ENCODE measurements around the gene IPO13. TPM values are rescaled to one million over a fixed set of nuclear protein-coding genes. Genes with fewer than 3 reads are reported as not detected.

The IPO13 gene
- total RNA-seq, 1 donor from 2014 or later = 53.2 TPM

- H3K27ac Mint-ChIP-seq (ENCODE audit: unreplicated experiment) = no peak overlapping the region
- peaks cover 1% of the 10 kb centered on the region for H3K9me3 Mint-ChIP-seq (ENCODE audit: unreplicated experiment)
- H3K4me3 Mint-ChIP-seq (ENCODE audit: unreplicated experiment) = no peak overlapping the region
- no peak for TF ChIP-seq CTCF (IDR thresholded peaks at IDR 0.05; ENCODE audit: partially characterized antibody, unreplicated experiment)
- no peaks in the 10 kb centered on the region for H3K36me3 Mint-ChIP-seq (ENCODE audit: unreplicated experiment)
- DNase-seq = no peak
- peaks cover 9% of the 10 kb centered on the region for H3K27me3 Mint-ChIP-seq (ENCODE audit: unreplicated experiment)
- H3K4me1 Mint-ChIP-seq (ENCODE audit: low read depth, unreplicated experiment) = peaks cover 4% of the 10 kb centered on the region
These were observed 51.2 kb downstream of the IPO13 start for GRCh38 chr1:43998000-43998378.

GRCh38 chr1:43999455-43999854, 52.7 kb downstream of the IPO13 start:
- Mint-ChIP-seq H3K4me1 (ENCODE audit: low read depth, unreplicated experiment) (peaks cover 4% of the 10 kb centered on the region), H3K36me3 (ENCODE audit: unreplicated experiment) (no peaks in the 10 kb centered on the region), H3K27me3 (ENCODE audit: unreplicated experiment) (peaks cover 8% of the 10 kb centered on the region), H3K27ac (ENCODE audit: unreplicated experiment) (no peak overlapping the region), H3K4me3 (ENCODE audit: unreplicated experiment) (no peak overlapping the region), H3K9me3 (ENCODE audit: unreplicated experiment) (peaks cover 1% of the 10 kb centered on the region)
- TF ChIP-seq CTCF (IDR thresholded peaks at IDR 0.05; ENCODE audit: partially characterized antibody, unreplicated experiment) = no peak
- DNase-seq = no peak

- DNase-seq = no peak
- no peak overlapping the region for H3K4me3 Mint-ChIP-seq (ENCODE audit: unreplicated experiment)
- H3K4me1 Mint-ChIP-seq (ENCODE audit: low read depth, unreplicated experiment) = peaks cover 6% of the 10 kb centered on the region
- H3K27ac Mint-ChIP-seq (ENCODE audit: unreplicated experiment) = no peak overlapping the region
- H3K9me3 Mint-ChIP-seq (ENCODE audit: unreplicated experiment) = peaks cover 1% of the 10 kb centered on the region
- no peak for TF ChIP-seq CTCF (IDR thresholded peaks at IDR 0.05; ENCODE audit: partially characterized antibody, unreplicated experiment)
- H3K27me3 Mint-ChIP-seq (ENCODE audit: unreplicated experiment) = peaks cover 6% of the 10 kb centered on the region
- H3K36me3 Mint-ChIP-seq (ENCODE audit: unreplicated experiment) = no peaks in the 10 kb centered on the region
These were observed 53.4 kb downstream of the IPO13 start for GRCh38 chr1:44000122-44000665.

- TF ChIP-seq CTCF (IDR thresholded peaks at IDR 0.05; ENCODE audit: partially characterized antibody, unreplicated experiment) = no peak
- H3K4me1 Mint-ChIP-seq (ENCODE audit: low read depth, unreplicated experiment) = peaks cover 2% of the 10 kb centered on the region
- H3K4me3 Mint-ChIP-seq (ENCODE audit: unreplicated experiment) = no peak overlapping the region
- H3K36me3 Mint-ChIP-seq (ENCODE audit: unreplicated experiment) = no peaks in the 10 kb centered on the region
- H3K27ac Mint-ChIP-seq (ENCODE audit: unreplicated experiment) = no peak overlapping the region
- H3K9me3 Mint-ChIP-seq (ENCODE audit: unreplicated experiment) = peaks cover 1% of the 10 kb centered on the region
- no peak for DNase-seq
- peaks cover 4% of the 10 kb centered on the region for H3K27me3 Mint-ChIP-seq (ENCODE audit: unreplicated experiment)
These were observed 55.4 kb downstream of the IPO13 start for GRCh38 chr1:44002165-44002564.

- Mint-ChIP-seq H3K36me3 (ENCODE audit: unreplicated experiment) (no peaks in the 10 kb centered on the region), H3K4me1 (ENCODE audit: low read depth, unreplicated experiment) (peaks cover 2% of the 10 kb centered on the region), H3K27me3 (ENCODE audit: unreplicated experiment) (peaks cover 4% of the 10 kb centered on the region), H3K9me3 (ENCODE audit: unreplicated experiment) (peaks cover 1% of the 10 kb centered on the region), H3K4me3 (ENCODE audit: unreplicated experiment) (no peak overlapping the region), H3K27ac (ENCODE audit: unreplicated experiment) (no peak overlapping the region)
- no peak for DNase-seq
- TF ChIP-seq CTCF (IDR thresholded peaks at IDR 0.05; ENCODE audit: partially characterized antibody, unreplicated experiment) = peak; percentile 57
These were observed 55.9 kb downstream of the IPO13 start for GRCh38 chr1:44002606-44003157.
